Measurements from ENCODE around the gene PCDHGA3.
"Not testable (repeated sequence)": the region's sequence is repeated elsewhere in the genome, so short reads cannot be mapped to it uniquely, and the experiment has no call there.

Gene PCDHGA3

DNA sequence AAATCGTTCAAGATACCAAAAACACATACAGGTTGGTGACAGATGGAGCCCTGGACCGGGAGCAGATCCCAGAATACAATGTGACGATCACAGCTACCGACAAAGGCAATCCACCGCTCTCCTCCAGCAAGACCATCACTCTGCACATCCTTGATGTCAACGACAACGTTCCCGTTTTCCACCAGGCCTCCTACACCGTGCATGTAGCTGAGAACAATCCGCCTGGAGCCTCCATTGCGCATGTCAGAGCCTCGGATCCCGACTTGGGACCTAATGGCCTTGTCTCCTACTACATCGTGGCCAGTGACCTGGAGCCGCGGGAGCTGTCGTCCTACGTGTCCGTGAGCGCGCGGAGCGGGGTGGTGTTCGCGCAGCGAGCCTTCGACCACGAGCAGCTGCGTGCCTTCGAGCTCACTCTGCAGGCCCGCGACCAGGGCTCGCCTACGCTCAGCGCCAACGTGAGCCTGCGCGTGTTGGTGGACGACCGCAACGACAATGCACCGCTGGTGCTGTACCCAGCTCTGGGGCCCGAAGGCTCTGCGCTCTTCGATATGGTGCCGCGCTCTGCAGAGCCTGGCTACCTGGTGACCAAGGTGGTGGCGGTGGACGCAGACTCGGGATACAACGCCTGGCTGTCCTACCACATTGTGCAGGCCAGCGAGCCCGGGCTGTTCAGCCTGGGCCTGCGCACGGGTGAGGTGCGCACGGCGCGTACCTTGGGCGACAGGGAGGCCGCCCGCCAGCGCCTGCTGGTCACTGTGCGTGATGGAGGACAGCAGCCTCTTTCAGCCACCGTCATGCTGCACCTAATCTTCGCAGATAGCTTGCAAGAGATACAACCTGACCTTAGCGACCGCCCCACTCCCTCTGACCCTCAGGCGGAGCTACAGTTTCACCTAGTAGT, 28.2 kb downstream of the PCDHGA3 start:
- Histone ChIP-seq H3K27me3 (peaks cover 97% of the 10 kb centered on the region), H3K9me3 (peaks cover 40% of the 10 kb centered on the region), H3K36me3 (no peaks in the 10 kb centered on the region), H3K27ac (no peak overlapping the region), H3K4me1 (ENCODE audit: control insufficient read depth in 1 of 2, insufficient read depth in 1 of 2, low read depth in 1 of 2, low read length in 1 of 2) (no peaks in the 10 kb centered on the region), H3K4me3 (ENCODE audit: low read depth in 1 of 2, low read length in 1 of 2) (no peak overlapping the region)
- TF ChIP-seq, protein P1, sequence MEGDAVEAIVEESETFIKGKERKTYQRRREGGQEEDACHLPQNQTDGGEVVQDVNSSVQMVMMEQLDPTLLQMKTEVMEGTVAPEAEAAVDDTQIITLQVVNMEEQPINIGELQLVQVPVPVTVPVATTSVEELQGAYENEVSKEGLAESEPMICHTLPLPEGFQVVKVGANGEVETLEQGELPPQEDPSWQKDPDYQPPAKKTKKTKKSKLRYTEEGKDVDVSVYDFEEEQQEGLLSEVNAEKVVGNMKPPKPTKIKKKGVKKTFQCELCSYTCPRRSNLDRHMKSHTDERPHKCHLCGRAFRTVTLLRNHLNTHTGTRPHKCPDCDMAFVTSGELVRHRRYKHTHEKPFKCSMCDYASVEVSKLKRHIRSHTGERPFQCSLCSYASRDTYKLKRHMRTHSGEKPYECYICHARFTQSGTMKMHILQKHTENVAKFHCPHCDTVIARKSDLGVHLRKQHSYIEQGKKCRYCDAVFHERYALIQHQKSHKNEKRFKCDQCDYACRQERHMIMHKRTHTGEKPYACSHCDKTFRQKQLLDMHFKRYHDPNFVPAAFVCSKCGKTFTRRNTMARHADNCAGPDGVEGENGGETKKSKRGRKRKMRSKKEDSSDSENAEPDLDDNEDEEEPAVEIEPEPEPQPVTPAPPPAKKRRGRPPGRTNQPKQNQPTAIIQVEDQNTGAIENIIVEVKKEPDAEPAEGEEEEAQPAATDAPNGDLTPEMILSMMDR (IDR thresholded peaks at IDR 0.05), result no peak

DNA sequence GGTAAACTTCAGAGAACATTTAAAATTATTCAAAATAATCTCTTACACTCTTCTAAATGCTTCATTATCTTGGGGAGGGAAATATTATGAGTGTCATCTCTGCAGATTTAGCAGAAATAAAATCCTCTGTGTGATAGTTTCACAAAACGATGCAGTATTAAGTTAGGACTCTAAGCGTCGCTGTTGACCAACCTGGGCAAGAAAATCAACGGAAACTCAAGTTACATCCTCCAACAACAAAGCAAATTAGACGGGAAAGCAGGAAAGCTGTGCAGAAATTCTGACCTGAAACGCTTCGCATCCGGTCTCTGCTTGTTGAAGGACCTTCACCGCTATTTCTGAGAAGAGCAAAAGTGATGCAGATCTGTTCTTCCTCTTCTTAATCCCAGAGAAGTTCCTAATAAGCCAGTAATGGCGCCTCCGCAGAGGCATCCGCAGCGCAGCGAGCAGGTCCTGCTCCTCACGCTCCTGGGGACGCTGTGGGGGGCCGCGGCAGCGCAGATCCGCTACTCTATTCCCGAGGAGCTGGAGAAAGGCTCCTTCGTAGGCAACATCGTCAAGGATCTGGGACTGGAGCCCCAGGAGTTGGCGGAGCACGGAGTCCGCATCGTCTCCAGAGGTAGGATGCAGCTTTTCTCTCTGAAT, 30.2 kb downstream of the PCDHGA3 start, which contains the start of gene PCDHGA6:
TSS of gene PCDHGA6 (plus strand) at position 219 of the 645 bp plus-strand sequence. CDS start at position 412, 193 bp downstream.
- peaks cover 39% of the 10 kb centered on the region for H3K9me3 ChIP-seq
- TF ChIP-seq, protein P1 (IDR thresholded peaks at IDR 0.05), result no peak
- H3K27me3 ChIP-seq, result peaks cover 96% of the 10 kb centered on the region
- H3K36me3 ChIP-seq, result no peaks in the 10 kb centered on the region
- H3K4me1 ChIP-seq (ENCODE audit: control insufficient read depth in 1 of 2, insufficient read depth in 1 of 2, low read depth in 1 of 2, low read length in 1 of 2), result no peaks in the 10 kb centered on the region
- H3K4me3 ChIP-seq (ENCODE audit: low read depth in 1 of 2, low read length in 1 of 2), result no peak within 1 kb of the TSS
- H3K27ac ChIP-seq, result no peak within 1 kb of the TSS

DNA sequence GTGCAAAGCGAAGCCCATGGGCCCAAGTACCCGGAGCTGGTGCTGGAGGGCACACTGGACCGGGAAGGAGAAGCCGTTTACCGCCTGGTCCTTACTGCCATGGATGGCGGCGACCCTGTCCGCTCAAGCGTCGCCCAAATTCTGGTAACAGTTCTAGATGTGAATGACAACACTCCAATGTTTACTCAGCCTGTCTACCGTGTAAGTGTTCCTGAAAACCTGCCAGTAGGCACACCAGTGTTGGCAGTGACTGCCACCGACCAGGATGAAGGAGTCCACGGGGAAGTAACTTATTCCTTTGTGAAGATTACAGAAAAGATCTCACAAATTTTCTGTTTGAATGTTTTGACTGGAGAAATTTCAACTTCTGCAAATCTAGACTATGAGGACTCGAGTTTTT, 31.0 kb downstream of the PCDHGA3 start:
- no peaks in the 10 kb centered on the region for H3K36me3 ChIP-seq
- H3K9me3 ChIP-seq, result peaks cover 38% of the 10 kb centered on the region
- TF ChIP-seq, protein P1 (IDR thresholded peaks at IDR 0.05), result no peak
- H3K27ac ChIP-seq, result no peak overlapping the region
- peaks cover 96% of the 10 kb centered on the region for H3K27me3 ChIP-seq
- no peak overlapping the region for H3K4me3 ChIP-seq (ENCODE audit: low read depth in 1 of 2, low read length in 1 of 2)
- H3K4me1 ChIP-seq (ENCODE audit: control insufficient read depth in 1 of 2, insufficient read depth in 1 of 2, low read depth in 1 of 2, low read length in 1 of 2), result no peaks in the 10 kb centered on the region

DNA sequence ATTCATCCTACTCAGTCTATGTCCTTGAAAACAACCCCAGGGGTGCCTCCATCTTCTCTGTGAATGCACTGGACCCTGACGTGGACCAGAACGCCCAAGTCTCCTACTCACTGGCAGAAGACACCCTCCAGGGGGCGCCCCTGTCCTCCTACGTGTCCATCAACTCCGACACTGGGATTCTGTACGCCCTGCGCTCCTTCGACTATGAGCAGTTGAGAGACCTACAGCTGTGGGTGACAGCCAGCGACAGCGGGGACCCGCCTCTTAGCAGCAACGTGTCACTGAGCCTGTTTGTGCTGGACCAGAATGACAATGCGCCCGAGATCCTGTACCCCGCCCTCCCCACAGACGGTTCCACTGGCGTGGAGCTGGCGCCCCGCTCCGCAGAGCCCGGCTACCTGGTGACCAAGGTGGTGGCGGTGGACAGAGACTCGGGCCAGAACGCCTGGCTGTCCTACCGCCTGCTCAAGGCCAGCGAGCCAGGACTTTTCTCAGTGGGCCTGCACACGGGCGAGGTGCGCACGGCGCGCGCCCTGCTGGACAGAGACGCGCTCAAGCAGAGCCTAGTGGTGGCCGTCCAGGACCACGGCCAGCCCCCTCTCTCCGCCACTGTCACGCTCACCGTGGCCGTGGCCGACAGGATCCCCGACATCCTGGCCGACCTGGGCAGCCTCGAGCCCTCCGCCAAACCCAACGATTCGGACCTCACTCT, 32.0 kb downstream of the PCDHGA3 start:
- not testable (repeated sequence) for H3K4me3 ChIP-seq (ENCODE audit: low read depth in 1 of 2, low read length in 1 of 2); H3K4me1 ChIP-seq (ENCODE audit: control insufficient read depth in 1 of 2, insufficient read depth in 1 of 2, low read depth in 1 of 2, low read length in 1 of 2)
- peaks cover 38% of the 10 kb centered on the region for H3K9me3 ChIP-seq

DNA sequence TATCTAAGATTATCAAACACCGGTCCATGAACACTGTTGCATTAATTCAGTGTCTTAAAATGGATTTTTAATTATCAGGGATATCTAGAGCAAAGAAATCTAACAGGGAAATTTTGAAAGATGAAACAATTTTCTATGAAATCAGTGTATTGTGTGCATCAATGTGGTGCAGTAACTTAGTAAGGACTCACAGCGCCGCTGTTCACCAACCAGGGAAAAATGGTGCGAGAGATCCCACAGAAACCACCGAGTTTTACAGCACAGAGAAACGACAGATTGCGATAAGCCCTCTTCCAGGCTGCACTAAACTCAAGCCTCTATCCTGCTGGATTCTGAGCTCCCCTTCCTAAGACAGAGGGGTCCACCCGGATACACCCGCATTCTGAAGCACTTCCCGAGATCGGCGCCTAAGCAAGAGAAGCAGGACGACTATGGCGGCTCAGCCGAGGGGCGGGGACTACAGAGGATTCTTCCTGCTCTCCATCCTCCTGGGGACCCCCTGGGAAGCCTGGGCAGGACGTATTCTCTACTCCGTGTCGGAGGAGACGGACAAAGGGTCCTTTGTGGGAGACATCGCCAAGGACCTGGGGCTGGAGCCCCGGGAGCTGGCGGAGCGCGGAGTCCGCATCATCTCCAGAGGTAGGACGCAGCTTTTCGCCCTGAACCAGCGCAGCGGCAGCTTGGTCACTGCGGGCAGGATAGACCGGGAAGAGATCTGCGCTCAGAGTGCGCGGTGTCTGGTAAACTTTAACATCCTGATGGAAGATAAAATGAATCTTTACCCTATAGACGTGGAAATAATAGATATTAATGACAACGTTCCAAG, 39.1 kb downstream of the PCDHGA3 start, which contains the start of gene PCDHGA7:
TSS of gene PCDHGA7 (plus strand) at position 274 of the 826 bp plus-strand sequence. CDS start at position 432, 158 bp downstream.
- Histone ChIP-seq H3K4me3 (ENCODE audit: low read depth in 1 of 2, low read length in 1 of 2) (no peak within 1 kb of the TSS), H3K27ac (no peak within 1 kb of the TSS), H3K4me1 (ENCODE audit: control insufficient read depth in 1 of 2, insufficient read depth in 1 of 2, low read depth in 1 of 2, low read length in 1 of 2) (no peaks in the 10 kb centered on the region), H3K9me3 (peaks cover 12% of the 10 kb centered on the region), H3K36me3 (no peaks in the 10 kb centered on the region), H3K27me3 (peaks cover 97% of the 10 kb centered on the region)
- TF ChIP-seq, protein P1 (IDR thresholded peaks at IDR 0.05), result no peak

More for the DNA sequence above, 32.0 kb downstream of the PCDHGA3 start:
- peaks cover 94% of the 10 kb centered on the region for H3K27me3 ChIP-seq
- H3K27ac ChIP-seq, H3K36me3 ChIP-seq: not testable (repeated sequence)

All from neutrophil (primary cell).